GM19351 (cell line): Measurements from ENCODE around the gene ADAM10.
A peak's percentile ranks its signal among the peaks of the same experiment; 100 is the strongest.

Experiments
- ATAC-seq: cut with Tn5 transposase; IDR thresholded peaks from one replicate; pipeline ENCODE4 v1.9.1; 2021; ENCODE audit warnings: mild to moderate bottlenecking, moderate library complexity; ENCODE audit not compliant: unreplicated experiment

The ADAM10 gene

DNA sequence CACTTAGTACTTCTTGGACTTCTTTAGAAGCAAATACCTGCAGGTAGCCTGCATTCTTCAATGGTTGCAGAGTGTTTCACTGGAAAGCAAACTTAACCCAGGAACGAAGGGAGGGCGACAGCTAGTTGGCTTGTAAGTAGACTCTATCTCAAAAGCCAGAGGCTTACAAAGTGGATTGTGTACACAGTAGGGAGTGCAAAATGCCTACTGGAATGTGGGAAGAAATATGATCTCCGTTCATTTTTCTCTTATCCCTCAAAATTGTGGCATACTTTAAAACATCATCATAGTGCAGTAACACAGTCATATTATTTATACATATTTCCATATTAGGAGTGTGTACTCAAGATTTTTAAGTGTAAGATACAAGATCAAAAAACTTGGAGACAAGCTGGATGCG lies 162.0 kb downstream of the ADAM10 start:
- no peak for ATAC-seq

DNA sequence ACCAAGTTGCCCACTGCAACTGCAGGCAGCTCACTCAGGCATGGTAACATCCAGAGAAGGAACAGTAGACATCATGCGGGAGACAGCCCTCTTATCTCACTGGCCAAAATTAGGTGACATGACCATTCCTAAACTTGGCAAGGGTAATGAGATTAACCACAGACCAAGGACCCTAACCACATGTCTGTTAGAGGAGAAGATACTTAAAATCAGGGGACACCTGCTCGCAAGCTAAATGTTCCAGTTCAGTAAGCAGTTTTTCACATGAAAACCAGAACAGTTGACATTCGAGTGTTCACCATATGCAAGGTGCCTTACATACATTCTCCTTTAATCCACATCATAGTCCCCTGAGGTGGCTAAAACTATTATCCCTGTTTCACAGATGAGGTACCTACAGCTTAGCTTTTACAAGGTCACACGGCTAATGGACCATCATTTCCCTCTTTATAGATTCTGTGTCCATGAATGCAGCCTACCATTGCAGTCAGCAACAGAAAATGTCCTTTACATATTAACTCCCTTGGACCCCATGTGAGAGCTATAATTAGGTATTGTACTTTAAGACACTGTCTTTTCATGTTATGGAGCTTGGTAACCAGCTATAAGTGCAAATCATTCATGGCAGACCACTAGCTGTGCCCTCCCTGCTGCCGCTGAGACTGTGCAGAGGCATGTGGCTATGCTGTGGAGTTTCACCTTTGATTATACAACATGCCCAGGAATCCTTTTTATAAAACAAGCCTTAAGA lies 163.6 kb downstream of the ADAM10 start:
- peak; percentile 43 for ATAC-seq

DNA sequence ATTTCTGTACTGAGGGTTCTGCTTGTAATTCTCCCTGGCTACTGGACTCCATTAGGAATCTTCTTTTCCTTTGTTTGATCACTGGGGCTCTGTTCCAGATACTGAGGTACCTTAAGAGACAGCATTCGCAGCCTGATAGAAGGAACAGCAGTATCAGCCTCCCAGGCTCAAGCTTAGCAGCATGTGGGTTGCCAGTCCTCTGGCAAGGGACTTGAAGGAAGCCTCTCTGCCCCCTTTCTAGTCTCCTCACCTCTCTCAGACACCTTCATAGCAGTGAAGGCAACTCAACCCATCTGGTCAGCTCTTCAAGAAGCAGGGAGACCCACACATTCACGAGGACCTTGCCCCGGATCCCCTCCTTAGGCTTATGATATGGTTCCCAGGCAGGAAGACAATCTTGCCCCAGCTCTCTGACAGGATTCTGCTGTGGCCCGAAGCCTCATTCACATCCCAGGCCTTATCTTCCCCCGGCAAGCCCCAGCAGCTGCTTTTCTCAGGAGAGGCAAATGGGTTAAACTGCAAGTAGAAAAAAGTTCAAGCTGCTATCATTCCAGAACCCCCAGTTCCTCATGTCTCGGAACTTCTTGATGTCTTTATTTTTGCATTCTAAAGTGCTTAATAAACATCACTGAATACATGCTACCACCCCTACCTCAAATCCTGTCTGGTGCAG lies 164.6 kb downstream of the ADAM10 start:
- no peak for ATAC-seq

DNA sequence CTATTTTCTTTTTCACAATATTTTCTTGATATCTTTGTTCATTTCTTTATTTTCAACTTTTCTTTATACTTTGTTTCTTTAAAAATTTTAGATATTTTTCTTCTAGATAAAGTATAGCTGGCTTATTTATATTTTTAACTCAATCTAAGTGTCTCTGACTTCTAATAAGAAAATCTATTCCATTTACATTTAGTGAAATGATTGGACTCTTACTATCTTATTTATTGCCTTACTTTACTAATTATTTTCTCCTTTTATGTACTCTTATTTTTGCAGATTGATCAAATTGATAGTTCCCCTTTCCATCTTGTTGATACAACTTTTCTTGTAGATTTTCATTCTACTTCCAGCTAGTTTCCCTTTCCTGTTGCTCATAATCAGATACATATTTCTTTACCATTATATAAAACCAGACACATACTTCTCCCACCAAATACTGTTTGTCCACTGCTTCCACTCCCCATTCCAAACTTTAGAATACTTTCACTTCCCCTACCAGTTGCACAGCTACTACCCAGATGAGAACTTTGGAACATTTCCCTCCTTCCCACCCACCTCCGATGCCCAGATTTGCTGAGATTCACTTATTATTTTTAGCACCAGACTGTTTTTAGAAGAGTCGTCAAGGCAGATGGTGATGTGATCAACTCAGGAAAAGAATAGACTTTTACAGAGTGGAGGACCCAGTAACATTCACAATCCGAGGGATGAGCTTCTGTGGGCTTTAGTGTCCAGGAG lies 166.2 kb downstream of the ADAM10 start:
- no peak for ATAC-seq

DNA sequence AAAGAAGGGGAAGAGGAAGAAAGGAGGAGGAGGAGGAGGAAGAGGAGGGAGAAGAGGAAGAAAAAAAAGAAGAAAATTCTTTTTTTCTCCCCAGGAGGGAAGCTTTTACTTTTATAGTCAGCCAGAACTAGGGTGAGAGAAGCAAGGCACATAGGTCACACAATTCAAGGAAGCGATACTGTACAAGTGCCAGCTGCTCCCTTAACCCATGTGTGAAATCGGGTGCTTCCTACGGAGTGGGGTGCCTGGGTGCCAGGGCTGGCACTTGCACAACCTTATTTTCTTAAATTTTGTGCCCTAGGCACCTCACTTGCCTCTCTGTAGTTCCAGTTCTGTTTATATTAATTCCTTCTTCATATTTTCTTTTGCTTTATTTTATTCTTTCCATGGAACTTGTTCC lies 167.3 kb downstream of the ADAM10 start:
- no peak for ATAC-seq

DNA sequence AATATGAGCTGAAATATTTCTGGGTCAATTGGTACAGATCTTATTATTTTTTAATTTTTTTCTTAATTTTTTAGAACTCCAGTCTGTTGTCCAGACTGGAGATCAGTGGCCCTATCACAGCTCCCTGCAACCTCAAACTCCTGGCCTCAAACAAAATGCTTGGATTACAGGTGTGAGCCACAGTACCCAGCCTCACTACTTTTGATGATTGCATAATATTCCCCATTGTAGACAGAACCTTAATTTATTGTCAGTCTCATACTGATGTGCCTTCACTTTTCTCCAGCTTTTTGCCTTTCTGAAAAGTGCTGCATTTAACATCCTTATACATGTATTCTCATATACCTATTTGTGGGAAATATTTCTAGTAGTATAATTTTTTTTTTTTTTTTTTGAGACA lies 172.8 kb downstream of the ADAM10 start:
- no peak for ATAC-seq

DNA sequence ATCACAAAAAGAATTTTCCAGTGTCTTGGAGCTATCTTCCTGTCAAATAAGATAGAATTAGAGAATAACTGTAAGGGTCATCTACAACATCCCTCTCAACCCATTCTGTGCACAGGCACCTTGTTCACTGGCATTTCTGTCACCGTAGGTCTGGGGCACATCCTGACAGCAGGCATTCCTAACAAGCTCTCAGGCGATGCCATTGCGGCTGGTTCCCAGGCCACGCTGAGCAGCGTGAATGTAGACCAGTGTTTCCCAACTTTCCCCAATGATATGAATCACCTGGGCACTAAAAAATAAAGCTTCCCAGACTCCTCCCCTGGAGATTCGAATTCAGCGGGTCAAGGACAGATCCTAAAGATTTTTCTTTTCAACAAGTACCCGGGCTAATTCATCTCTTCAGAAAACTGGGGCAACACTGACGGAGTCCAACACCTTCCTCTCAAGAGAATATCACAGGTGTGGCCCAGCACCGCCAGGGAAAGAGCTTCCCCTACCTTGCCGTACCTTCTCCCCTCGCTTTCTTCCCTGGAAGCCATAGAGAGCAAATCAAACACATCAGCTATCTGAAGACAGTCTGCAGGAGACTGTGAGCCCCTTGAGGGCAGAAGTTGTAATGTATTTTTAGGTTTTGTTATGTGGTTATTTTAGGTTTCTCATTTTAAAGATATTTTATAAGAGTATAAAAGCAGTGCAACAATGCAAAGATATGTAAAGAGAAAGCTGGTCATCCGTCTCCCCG lies 174.3 kb downstream of the ADAM10 start:
- ATAC-seq = no peak

DNA sequence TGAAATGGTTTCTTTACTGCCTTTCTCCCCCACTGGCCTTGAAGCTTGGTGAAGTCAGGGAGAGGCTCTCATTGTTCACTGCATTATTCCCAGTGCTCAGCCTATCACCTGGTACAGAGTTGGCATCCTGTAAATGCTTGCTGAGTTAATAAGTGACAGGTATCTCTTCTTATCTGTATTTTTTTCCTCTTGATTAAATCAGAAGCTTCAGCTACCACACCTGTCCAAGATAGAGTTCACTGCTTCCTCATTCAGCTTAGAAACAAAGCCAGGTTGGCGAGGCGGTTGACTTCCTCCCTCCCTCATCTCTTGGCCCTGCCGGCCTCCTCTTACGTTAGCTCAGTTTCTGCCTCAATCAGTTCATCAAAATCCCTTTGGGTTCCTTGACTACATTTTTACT lies 174.9 kb downstream of the ADAM10 start:
- ATAC-seq = no peak

DNA sequence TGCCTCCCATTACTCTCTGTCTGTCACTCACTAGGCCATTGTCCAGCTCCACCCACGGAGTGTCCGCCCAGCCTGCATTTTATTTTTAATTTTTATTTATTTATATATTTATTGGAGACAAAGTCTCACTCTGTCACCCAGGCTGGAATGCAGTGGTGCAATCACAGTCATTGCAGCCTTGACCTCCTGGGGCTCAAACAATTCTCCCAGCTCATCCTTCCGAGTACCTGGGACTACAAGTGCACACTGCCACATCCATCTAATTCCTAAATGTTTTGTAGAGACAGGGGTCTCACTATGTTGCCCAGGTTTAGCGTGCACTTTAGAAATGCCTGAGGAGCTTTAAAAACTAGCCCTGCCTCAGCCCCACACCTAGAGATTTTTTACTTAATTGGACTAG lies 176.2 kb downstream of the ADAM10 start:
- no peak for ATAC-seq

DNA sequence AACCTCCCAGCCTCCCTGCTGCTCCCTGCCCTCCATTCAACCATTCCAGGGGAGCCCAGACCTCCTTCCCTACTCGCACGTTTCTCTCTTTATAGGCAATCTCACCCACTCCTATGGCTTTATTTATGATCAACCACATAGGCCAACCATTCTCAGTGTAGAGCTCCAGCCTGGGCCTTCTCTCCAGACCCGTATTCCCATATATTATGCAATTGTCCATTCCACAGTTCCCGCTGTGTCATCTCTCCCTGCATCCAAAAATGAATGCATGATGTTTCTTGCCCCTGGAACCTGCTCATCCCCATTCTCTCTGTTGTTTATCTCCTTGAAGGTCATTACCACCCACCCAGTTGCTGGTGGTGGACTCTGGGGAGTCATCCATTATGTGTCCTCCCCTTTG lies 177.0 kb downstream of the ADAM10 start:
- no peak for ATAC-seq

DNA sequence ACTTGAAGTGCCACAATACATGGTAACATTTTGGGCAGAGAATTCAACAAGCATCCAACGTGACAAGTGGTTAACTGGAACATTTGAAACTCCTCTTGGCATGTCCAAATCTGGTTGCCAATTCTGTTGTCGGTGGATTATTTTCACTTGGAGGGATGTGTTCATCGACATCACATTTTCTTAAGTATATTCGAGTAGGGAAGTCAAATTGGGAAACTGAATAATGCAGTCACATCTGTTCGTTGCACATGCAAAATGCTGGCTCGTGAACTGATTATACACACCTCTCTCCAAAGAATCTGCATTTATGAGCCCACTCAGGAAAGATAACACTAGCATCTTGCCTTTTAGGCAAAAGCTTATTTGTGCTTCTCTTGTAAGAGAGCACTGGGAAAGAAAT lies 178.0 kb downstream of the ADAM10 start:
- ATAC-seq = no peak

DNA sequence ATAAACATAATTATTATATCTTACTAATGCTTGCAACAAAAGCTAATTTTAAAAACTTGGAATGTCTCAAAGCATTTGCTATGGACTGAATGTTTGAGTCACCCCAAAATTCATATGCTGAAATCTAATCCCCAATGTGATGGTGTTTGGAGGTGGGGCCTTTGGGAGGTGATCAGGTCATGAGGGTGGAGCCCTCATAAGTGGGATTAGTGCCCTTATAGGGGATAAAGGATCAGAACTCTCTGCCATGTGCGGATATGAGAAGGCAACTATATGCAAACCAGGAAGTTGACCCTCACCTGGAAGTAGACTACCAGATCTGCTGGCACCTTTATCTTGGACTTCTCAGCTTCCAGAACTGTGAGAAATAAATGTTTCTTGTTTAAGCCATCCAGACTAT lies 180.1 kb downstream of the ADAM10 start:
- ATAC-seq = no peak

DNA sequence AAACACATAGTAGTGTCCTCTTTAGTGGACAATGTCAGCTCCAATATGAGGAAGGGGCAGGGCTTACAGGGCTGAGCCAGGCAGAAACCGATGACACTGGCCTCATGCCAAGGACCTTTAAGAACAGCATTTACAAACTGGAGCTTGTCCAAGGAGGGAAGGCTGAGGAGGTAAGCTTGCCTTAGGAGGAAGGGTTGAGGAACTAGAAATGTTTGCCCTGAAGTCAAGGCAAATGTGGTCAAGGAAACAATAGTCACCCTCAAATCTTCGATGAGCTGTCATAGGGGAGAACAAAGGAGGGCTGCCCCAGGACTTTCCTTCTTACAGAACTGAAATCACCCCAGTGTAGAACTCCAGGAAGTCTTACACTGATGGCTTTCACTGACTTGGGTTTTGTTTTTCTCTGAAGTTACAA lies 181.3 kb downstream of the ADAM10 start:
- ATAC-seq = no peak

DNA sequence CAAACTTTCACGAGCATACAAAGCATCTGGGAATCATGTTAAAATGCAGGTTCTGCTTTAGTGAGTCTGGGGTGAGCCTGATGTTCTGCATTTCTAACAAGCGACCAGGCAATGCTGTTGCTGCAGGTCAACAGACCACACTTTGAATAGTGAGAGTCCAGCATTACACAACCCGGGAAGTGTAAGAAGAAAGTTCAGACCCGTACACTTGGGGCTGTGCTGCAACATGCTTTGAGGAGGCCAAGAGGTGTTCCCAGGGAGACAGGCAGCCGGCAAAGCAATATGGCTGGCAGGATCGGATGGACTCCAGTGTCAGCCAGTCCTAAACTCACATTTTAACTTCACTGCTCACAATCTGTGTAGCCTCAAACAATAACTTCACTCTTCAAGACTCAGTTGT lies 183.5 kb downstream of the ADAM10 start:
- ATAC-seq = no peak

DNA sequence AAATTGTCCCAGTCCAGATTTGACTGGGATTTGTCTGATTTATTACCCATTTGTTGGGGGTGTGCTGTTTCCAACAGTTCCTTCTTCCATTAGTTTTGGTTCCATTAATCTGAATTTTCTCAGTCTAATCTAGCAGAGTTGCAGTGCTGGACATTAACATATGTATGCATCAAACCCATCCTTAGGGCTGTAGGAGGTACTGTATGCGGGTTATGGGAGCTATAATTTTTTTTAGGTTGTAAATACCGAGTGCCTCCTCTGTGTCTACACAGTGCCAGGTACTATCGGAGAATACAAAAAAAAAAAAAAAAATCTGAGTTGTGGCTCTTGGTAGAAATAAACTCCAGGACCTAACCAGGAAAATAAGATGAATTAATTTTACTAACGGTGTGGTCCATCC lies 183.9 kb downstream of the ADAM10 start:
- no peak for ATAC-seq

DNA sequence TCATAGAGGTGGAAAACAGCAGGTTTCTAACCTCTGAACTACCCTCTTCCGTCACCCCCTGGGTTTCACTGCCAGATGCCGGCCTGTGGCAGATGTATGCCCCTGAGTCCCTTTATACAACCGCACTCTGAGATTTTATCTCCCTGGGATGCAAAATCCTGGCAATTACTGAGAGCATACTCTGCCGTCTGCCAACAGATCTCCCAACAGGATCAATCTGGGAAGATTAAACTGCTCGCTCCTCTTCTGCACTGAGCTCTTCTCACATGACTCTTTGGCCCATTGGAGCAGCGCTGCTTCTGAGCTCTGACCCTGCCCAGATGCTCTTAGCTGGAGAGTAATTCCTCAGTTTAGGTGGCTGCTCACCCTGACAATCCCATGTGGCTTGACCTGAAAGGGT lies 184.5 kb downstream of the ADAM10 start:
- ATAC-seq = no peak

DNA sequence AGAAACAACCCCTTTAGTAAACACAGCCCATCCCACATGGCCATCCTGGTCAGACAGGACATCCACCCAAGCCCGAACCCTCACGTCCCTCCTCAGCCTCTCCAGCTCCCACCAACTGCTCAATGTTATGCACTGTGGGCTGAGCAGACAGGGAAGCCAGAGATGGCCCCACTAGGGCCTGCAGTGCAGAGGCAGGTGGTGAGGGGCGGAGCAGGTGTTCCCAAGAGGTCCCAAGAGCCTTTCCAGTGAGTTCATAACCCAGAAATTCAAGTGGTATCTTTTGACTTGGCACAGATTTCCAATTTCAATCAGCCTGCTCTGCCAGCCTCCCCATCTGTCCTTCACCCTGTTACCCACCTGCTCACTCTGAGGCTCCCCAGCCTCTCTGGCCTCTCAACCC lies 187.4 kb downstream of the ADAM10 start:
- ATAC-seq = no peak

DNA sequence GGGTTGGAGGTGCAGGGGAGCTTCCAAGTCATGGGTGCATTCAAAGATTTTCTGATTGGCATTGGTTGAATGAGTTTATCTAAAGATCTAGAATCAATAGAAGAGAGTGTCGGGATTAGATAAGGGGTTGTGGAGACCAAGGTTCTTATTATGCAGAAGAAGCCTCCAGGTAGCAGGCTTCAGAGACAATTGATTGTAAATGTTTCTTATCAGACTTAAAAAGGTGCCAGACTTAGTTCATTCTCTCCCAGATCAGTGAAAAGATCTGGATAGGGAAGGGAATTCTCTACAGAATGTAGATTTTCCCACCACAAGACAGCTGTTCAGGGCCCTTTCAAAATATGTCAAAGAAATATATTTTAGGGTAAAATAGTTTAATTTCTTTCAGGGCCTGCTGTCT lies 188.2 kb downstream of the ADAM10 start:
- no peak for ATAC-seq

DNA sequence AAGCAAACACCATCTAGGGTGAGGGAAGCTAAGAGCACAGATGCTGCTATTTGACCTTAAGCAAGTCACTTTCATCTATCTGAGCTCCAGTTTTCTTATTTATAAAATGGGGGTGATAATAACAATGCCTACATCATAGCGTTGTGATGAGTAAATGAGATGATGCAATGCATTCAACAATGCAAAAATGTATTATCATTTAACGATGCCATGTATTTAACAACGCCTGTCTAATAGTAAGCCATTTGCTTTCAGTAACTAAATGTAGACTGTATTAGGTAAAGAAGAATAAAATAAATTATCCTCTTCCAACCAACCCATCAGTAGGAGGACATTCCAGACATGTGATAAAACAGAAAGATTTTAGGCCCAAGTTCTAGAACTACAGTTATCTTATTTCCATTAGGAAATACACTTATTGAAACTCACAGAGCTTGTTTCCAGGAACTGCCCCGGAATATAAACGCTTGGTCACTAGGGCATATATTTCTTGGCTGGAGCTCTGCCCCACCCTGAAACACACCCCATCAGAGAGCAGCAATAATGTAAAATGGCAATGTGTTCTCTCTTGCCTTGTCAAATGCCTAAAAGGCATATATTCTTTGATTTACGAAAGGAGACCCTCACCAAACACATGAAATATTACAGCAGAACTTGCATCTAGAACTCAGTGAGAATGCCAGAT lies 189.5 kb downstream of the ADAM10 start:
- no peak for ATAC-seq

DNA sequence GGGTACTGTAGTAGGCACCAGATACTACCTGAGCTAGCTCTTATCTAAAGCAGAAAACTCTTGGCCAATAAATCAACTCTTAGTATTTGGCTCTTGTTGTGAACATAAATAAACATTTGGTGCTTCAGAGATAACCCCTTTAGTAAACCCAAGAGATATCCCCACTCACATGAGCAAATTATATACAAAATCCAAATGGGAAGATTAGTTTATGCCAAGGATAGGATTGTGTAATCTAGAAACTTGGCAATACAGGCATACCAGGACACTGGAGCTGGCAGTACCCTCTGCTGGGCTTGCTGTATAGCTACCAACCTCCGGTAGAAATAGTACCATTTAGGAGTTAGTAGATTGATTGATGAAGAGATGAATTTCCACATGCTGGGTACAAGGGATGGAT lies 190.7 kb downstream of the ADAM10 start:
- ATAC-seq = no peak

DNA sequence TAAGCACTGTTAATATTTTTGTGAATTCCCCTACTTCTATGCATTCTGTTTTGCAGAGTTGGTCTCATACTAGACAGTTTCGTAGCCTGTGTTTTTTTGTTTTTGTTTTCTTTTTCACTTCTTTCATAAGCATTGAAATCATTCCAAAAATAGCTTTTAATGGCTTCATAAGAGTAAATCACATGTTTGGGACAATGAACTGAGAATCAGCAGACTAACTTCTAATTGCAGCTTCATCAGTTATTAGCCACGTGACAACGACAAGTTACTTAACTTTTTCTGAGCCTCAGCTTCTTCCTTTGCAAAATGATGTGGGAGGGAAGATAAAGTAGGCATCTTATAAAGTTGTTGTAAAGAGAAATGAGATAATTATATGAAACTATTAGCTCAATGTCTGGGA lies 193.0 kb downstream of the ADAM10 start:
- ATAC-seq = no peak
